T follicular helper cell (primary cell): ENCODE data around the gene KMO.
A peak's percentile ranks its signal among the peaks of the same experiment; 100 is the strongest.

Experiments
- DNase-seq: peaks from one replicate; pipeline ENCODE4 v3.0.0-alpha.2; 2020; ENCODE audit warnings: low read depth

KMO gene

DNA sequence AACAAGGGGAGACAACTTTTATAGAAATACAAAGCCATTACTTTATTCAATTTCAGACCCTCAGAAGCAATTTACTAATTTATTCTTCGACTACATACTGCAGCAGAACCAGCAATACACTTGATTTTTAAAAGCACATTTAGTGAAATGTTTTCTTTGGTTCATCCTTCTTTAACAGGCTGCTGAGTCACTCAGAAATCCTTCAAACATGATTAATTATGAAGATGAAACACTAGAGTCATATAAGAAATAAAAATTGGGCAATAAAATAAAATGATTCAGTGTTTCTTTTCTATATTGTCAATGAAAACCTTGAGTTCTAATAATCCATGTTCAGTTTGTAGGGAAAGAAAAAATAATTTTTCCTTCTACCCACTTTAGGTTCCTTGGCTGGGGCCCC is 61.0 kb downstream of the KMO start:
- no peak for DNase-seq

DNA sequence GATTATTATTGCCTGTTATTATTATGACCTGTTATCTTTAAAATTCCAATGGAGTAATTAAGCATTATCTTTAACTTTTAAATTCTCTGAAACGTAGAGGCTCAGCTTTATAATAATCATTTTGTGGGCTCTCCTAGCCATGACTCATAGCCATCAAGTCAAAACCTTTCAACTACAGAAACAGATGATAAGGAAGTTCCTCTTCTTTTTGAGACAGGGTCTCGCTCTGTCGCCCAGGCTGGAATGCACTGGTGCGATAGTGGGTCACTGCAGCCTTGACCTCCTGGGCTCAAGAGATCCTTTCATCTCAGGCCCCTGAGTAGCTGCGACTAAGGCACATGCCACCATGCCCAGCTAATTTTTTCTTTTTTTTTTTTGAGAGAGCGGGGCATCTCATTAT is 64.5 kb downstream of the KMO start:
- DNase-seq = no peak

DNA sequence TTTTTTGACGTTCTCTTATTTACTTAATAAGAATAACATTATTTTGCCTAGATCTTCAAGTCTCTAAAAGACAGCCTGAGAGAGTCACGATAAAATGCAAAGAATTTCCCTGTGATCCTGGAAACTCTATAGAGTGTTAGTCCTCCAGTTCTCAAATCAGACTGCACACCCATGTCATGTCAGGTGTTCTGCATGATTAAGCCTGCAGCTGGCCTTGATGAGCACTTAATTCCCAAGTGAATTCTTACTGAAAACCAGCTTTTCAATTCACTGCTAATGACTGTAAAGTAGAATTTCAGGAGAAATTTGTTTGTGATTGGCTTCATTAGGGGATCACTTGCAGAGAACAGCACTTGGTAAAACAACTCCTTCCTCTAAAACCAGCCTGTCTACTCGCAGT is 66.1 kb downstream of the KMO start:
- no peak for DNase-seq

GRCh38 chr1:241600496-241600901 is 68.3 kb downstream of the KMO start:
- DNase-seq = no peak

DNA sequence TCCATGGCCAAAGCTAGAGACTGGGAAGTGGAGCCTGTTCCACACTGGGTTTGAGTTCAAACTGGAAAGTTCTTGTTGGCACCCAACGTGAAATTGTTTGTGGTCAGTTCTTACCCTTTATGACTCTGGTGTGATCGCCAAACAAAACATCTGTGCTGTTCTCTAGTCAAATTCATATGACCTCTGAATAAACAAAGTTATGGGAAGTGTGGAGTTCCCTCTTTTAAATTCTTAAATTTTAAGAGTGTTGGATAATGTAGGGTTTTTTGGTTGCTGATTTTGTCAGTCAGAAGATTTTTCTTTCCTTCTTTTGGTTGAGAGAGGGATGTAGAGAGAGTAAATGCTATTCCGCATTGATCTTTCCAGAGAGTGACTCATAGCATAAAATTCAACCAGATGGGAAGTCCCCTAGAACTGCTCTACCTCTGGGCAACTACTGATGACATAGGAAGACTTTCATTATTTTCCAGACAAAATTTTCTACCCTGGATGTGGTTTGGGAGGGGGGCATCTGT is 71.6 kb downstream of the KMO start:
- DNase-seq = no peak

- DNase-seq = no peak
Measured at GRCh38 chr1:241605146-241605805, 73.1 kb downstream of the KMO start.

DNA sequence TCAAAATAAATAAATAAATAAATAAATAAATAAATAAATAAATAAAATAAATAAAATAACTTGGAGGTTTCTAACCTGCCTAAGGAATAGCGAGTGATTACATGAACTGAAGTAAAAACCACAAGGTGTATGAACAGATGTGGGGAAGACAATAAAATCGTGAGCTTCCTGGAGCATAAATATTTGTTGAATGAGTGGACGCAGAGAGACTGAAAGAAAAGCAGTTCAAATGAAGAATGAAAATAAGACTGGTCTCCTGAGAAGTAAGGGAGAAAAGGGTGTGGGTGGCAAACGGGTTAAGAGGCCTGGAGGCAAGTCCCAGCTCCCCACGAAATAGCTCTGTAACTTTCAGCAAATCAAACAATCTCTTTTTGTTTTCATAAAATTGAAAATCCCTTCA is 74.4 kb downstream of the KMO start:
- no peak for DNase-seq

DNA sequence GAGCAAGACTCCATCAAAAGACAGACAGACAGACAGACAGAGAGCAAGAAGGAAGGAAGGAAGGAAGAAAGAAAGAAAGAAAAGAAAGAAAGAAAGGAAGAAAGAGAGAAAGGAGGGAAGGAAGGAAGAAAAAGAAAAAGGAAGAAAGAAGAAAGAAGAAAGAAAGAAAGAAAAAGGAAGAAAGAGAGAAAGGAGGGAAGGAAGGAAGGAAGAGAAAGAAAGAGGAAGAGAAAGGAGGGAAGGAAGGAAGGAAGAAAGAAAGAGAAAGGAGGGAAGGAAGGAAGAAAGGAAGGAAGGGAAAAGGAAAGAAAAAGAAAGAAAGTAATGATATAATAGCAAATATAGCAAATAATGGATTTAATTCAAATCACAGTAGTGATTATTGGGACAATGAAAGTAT is 75.3 kb downstream of the KMO start:
- DNase-seq = no peak

DNA sequence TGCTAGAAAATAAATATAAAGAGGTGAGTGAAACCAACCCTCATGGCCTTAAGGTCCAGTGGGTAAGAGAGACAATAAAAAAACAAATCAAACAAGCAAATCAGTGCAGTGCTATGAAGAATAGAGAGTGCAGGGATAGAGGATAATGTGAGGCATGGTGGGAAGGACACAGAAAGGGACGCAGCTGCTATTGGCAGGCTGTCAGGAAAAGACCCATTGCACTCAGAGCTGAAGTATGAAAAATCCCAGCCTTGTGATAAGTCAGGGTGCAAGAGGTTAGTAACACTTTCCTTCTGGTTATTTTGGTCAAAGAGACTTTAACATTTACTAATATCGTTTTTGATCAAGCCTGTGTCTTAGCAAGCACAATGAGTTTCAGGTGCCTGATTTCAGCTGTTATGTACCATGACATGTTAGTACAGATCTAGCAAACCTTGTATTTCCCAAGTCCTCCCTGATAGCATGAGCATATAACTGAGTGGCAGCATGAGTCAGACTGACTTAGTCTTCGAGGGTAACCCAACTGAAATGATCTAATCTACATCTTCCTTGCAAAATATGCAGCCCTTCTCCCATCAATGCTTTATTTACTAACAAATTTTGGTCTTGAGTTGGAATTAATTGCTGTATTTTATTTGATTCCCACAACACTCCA is 76.3 kb downstream of the KMO start:
- DNase-seq = no peak

DNA sequence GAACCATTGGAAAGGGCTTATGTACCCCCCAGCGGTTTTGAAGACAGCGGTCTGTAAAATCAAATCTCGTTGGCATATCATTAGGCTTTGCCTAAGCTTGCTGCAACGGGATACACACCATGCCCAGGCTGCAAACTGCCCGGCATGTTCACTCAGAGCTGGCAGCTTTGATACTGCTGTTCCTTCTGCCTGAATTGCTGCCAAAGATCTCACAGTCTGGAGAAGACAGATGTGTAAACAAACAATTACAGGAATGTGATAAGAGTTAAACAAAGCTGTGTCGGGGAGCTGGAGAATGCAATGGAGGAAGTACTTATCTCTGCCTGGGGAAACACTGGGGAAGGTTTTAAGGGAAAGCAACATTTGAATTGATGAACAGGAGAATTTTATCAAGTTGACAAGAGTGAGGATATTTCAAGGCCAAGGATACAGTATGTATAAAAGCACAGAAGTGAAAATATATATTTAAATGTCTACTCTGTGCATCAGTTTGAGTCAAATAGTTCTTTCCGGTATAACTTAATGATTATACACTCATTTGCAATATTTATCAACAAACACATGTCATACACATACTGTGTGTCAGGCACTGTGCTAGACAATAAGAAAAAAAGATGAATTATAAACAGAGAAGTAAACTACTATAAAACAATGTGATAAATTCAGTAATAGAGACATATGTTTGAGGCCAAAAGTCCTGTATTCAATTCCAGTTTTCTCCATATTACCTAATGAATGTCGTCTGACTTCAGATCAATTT is 78.1 kb downstream of the KMO start:
- no peak for DNase-seq

DNA sequence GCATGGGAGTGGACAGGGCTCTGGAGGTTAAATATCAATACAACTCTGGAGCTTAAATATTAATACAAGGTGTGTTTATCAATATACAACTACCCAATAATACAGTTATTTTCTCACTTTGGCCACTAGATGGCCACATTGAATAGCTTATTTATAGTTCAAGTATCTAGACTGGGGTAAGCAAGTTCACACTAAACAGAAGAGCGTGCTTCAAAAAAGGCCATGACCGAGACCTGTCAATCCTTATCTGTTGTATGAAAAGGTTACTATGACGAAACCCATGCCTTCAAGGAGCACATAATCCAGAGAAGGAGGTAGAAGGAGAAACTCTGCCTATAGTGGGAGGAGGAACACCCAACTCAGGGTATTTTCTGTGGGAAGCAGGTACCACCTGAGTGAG is 78.9 kb downstream of the KMO start:
- no peak for DNase-seq

DNA sequence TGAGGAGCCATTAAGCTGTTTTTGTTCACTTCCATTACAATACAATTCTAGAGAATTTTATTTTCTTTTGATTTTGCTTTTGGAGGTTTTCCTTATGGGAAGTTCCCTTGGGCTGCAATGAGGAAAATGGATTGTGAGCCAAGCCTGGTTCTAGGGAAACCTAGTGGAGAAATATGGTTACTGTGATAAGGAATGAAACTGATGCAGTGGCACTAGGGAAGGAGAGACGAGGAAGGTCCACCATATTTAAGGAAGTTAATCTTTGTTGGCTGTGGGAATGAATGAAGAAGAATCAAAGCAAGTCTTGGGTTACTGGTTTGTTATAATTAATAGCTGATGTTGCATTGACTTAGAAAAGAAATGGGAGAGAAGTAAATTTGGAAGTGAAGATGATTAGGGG is 79.6 kb downstream of the KMO start:
- no peak for DNase-seq

DNA sequence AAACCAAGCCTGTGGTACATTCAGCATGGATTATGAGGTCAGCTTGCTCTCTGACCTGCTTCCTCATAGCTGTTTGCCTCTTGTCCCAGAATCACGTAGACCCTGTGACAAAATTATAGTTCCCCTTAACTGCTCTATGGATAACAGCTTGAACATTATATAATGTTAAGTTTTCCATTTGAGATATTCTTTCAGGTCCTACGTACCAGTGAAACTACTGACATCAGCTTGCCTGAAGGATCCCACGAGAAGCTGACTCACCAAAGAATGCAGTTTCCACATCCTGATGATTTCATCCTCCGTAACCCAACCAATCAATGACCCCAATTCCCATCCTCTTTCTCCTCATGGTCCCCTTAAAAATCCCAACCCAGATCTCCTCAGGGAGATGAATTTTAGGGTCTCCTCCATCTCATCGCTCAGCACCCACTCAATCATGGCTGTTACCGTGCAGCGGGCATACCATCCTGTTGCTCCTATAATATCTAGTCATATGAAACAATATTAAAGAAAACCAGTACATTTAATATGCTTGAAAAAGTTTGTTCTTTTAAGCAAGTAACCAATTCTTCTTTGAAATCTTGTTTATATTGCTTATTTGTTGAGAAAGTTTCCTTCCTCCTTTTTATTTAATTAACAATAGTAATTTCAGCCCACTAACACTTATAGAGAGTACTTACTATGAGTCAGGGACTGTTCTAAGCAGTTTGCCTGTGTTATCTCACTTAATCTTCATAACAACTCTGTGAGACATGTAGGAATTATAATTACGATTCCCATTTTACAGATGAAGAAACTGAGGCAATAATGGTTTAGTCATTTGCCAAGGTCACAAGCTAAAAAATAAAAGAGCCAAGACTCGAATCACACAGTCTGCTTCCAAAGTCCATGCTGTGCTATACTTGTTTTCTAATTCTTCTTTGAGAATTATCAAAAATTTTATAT is 80.6 kb downstream of the KMO start:
- DNase-seq = no peak

DNA sequence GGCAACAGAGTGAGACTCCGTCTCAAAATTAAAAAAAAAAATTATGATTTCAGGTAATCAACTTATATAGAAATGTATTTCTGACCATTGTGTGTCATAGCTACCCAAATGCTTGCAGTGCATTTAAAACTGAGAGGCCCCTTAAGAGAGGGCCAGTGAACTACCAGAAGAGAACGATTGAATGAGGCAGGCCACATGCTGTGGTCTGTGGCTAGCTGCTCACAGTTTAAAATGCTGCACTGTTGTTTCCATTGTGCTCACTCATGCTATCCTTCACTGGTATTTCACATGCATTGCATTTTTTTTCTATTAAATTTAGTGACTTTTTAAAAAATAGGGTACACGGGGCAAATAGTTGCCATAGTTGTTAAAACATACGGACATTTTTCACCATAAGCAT is 82.0 kb downstream of the KMO start:
- no peak for DNase-seq

GRCh38 chr1:241614572-241614971 is 82.4 kb downstream of the KMO start:
- no peak for DNase-seq

DNA sequence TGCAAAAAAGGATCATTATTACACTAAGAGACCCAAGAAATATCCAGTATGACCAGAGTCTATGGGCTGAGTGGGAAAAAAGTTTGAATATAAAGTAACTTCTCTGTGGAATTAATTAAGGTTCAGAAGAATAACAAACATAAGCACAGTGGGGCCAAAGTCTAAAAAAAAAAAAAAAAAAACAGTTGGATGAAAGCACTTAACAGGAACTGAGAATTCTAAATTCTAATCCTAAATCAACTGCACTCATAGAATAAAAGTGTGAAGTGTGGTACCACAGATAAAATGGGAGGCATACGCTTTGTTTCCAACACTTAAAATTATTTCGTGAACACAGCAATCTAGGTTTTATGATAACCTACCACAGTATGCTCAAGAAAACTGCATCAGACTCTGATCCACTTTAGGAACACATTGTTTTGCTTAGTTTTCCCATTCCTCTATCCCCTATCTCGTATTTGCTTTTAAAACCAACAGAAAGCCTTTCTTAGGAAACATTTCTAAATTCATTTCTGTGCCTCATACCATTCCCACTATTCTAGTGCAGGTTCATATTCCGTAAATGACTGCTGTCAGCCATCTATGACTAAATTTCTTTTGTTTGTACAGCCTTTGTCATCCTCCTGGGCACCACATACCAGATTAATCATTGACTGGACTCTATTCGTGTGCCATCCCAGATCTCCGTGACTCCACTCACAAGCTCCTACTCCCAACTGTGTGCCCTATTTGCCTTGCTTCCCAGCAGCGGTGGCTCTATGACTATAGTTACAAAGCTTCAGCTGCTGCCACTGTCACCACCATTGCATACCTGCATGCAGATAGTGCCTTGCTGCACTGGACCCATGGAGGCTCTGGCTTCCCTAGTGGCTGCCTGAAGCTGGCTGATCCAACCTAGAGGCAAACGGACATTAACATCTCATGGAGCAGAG is 83.1 kb downstream of the KMO start:
- no peak for DNase-seq

- DNase-seq = no peak
Measured at GRCh38 chr1:241617426-241617825, 85.2 kb downstream of the KMO start.

GRCh38 chr1:241622669-241623068 is 90.5 kb downstream of the KMO start:
- no peak for DNase-seq

DNA sequence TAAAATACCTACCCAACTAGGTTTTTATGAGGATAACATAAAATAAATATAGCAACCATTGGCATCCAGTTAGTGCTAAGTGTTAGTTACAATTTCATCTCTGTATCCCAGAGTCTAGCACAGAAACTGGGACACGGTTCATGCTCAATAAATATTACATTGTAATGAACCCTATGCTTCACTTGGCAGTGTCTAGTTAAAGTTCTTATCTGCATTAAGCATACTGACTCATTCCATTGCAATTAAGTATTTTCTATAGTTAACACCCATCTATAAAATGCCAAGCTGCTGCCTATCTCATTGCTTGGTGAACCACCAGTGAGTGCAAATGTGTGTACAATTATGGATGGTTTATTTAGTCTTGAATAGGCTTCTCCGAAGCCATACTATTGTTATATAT is 92.8 kb downstream of the KMO start:
- DNase-seq = no peak

- peak; percentile 21 for DNase-seq
Measured at GRCh38 chr1:241627453-241628259, 95.5 kb downstream of the KMO start.
